ENCODE results near the gene GARIN6.
"Not testable (repeated sequence)": the region's sequence is repeated elsewhere in the genome, so short reads cannot be mapped to it uniquely, and the experiment has no call there.

GARIN6 gene

GRCh38 chr12:99647453-99647852, at the start of gene GARIN6:
Gene GARIN6, plus strand, starts transcription at chr12:99647753. Its CDS starts 422 bp downstream, at chr12:99648175.
- Mint-ChIP-seq H3K4me3 (no peak within 1 kb of the TSS), H3K4me1 (no peaks in the 10 kb centered on the region), H3K27ac (no peak within 1 kb of the TSS), H3K9me3 (peaks cover 9% of the 10 kb centered on the region), H3K36me3 (no peaks in the 10 kb centered on the region)
- DNase-seq (ENCODE audit: low spot score in 2 of 2) = no peak
- no peak for ATAC-seq

GRCh38 chr12:99598785-99599184, 48.8 kb upstream of the GARIN6 start:
- no peaks in the 10 kb centered on the region for H3K36me3 Mint-ChIP-seq
- no peaks in the 10 kb centered on the region for H3K4me1 Mint-ChIP-seq
- ATAC-seq (no peak), DNase-seq (ENCODE audit: low spot score in 2 of 2) (no peak)
- H3K4me3 Mint-ChIP-seq = no peak overlapping the region
- H3K9me3 Mint-ChIP-seq = peaks cover 9% of the 10 kb centered on the region
- H3K27ac Mint-ChIP-seq = no peak overlapping the region

GRCh38 chr12:99600388-99600787, 47.2 kb upstream of the GARIN6 start:
- no peaks in the 10 kb centered on the region for H3K36me3 Mint-ChIP-seq
- H3K27ac Mint-ChIP-seq = no peak overlapping the region
- peaks cover 9% of the 10 kb centered on the region for H3K9me3 Mint-ChIP-seq
- H3K4me3 Mint-ChIP-seq = no peak overlapping the region
- ATAC-seq (no peak), DNase-seq (ENCODE audit: low spot score in 2 of 2) (no peak)
- H3K4me1 Mint-ChIP-seq = no peaks in the 10 kb centered on the region

- DNase-seq (ENCODE audit: low spot score in 2 of 2) = no peak
- Mint-ChIP-seq H3K27ac (no peak overlapping the region), H3K36me3 (no peaks in the 10 kb centered on the region), H3K4me3 (no peak overlapping the region), H3K4me1 (no peaks in the 10 kb centered on the region), H3K9me3 (peaks cover 12% of the 10 kb centered on the region)
- no peak for ATAC-seq
Measured at GRCh38 chr12:99609455-99610181, 37.9 kb upstream of the GARIN6 start.

GRCh38 chr12:99611117-99611516, 36.4 kb upstream of the GARIN6 start:
- H3K36me3 Mint-ChIP-seq = no peaks in the 10 kb centered on the region
- no peak for ATAC-seq
- peaks cover 13% of the 10 kb centered on the region for H3K9me3 Mint-ChIP-seq
- no peaks in the 10 kb centered on the region for H3K4me1 Mint-ChIP-seq
- no peak overlapping the region for H3K4me3 Mint-ChIP-seq
- no peak overlapping the region for H3K27ac Mint-ChIP-seq
- DNase-seq (ENCODE audit: low spot score in 2 of 2) = no peak

- ATAC-seq (no peak), DNase-seq (ENCODE audit: low spot score in 2 of 2) (no peak)
- Mint-ChIP-seq H3K36me3 (no peaks in the 10 kb centered on the region), H3K4me3 (no peak overlapping the region), H3K4me1 (no peaks in the 10 kb centered on the region), H3K9me3 (peaks cover 13% of the 10 kb centered on the region), H3K27ac (no peak overlapping the region)
Measured at GRCh38 chr12:99611599-99611998, 36.0 kb upstream of the GARIN6 start.

GRCh38 chr12:99618657-99619056, 28.9 kb upstream of the GARIN6 start:
- ATAC-seq (no peak), DNase-seq (ENCODE audit: low spot score in 2 of 2) (no peak)
- Mint-ChIP-seq H3K36me3 (no peaks in the 10 kb centered on the region), H3K9me3 (peaks cover 24% of the 10 kb centered on the region), H3K4me1 (no peaks in the 10 kb centered on the region), H3K4me3 (no peak overlapping the region), H3K27ac (no peak overlapping the region)

- Mint-ChIP-seq H3K4me3 (no peak overlapping the region), H3K4me1 (no peaks in the 10 kb centered on the region), H3K27ac (no peak overlapping the region), H3K36me3 (no peaks in the 10 kb centered on the region), H3K9me3 (peaks cover 24% of the 10 kb centered on the region)
- DNase-seq (ENCODE audit: low spot score in 2 of 2) (no peak), ATAC-seq (no peak)
Measured at GRCh38 chr12:99619389-99620158, 28.0 kb upstream of the GARIN6 start.

- peaks cover 21% of the 10 kb centered on the region for H3K9me3 Mint-ChIP-seq
- H3K36me3 Mint-ChIP-seq = no peaks in the 10 kb centered on the region
- H3K4me1 Mint-ChIP-seq = no peaks in the 10 kb centered on the region
- no peak for ATAC-seq
- no peak overlapping the region for H3K27ac Mint-ChIP-seq
- DNase-seq (ENCODE audit: low spot score in 2 of 2) = no peak
- no peak overlapping the region for H3K4me3 Mint-ChIP-seq
Measured at GRCh38 chr12:99620159-99620479, 27.4 kb upstream of the GARIN6 start.

- not testable (repeated sequence) for H3K36me3 Mint-ChIP-seq; DNase-seq (ENCODE audit: low spot score in 2 of 2); H3K27ac Mint-ChIP-seq; H3K4me3 Mint-ChIP-seq; ATAC-seq; H3K4me1 Mint-ChIP-seq
- peaks cover 15% of the 10 kb centered on the region for H3K9me3 Mint-ChIP-seq
Measured at GRCh38 chr12:99624591-99624990, 23.0 kb upstream of the GARIN6 start.

GRCh38 chr12:99627459-99627858, 20.1 kb upstream of the GARIN6 start:
- Mint-ChIP-seq H3K4me1 (no peaks in the 10 kb centered on the region), H3K27ac (no peak overlapping the region), H3K9me3 (peaks cover 12% of the 10 kb centered on the region), H3K36me3 (no peaks in the 10 kb centered on the region), H3K4me3 (no peak overlapping the region)
- ATAC-seq (no peak), DNase-seq (ENCODE audit: low spot score in 2 of 2) (no peak)

- ATAC-seq = no peak
- H3K9me3 Mint-ChIP-seq = peaks cover 9% of the 10 kb centered on the region
- H3K27ac Mint-ChIP-seq = no peak overlapping the region
- no peaks in the 10 kb centered on the region for H3K4me1 Mint-ChIP-seq
- DNase-seq (ENCODE audit: low spot score in 2 of 2) = no peak
- no peak overlapping the region for H3K4me3 Mint-ChIP-seq
- H3K36me3 Mint-ChIP-seq = no peaks in the 10 kb centered on the region
Measured at GRCh38 chr12:99644629-99645028, 2.9 kb upstream of the GARIN6 start.

- ATAC-seq = no peak
- Mint-ChIP-seq H3K4me3 (no peak overlapping the region), H3K36me3 (no peaks in the 10 kb centered on the region), H3K27ac (no peak overlapping the region), H3K9me3 (peaks cover 6% of the 10 kb centered on the region), H3K4me1 (no peaks in the 10 kb centered on the region)
- no peak for DNase-seq (ENCODE audit: low spot score in 2 of 2)
Measured at GRCh38 chr12:99648183-99648582, 630 bp downstream of the GARIN6 start.

- DNase-seq (ENCODE audit: low spot score in 2 of 2) (no peak), ATAC-seq (peak; percentile 31)
- H3K4me1 Mint-ChIP-seq = no peaks in the 10 kb centered on the region
- H3K4me3 Mint-ChIP-seq = no peak overlapping the region
- no peaks in the 10 kb centered on the region for H3K36me3 Mint-ChIP-seq
- no peaks in the 10 kb centered on the region for H3K9me3 Mint-ChIP-seq
- H3K27ac Mint-ChIP-seq = no peak overlapping the region
Measured at GRCh38 chr12:99649551-99649950, 2.0 kb downstream of the GARIN6 start.

GRCh38 chr12:99658671-99659349, 11.3 kb downstream of the GARIN6 start:
- no peak overlapping the region for H3K4me3 Mint-ChIP-seq
- H3K27ac Mint-ChIP-seq = no peak overlapping the region
- DNase-seq (ENCODE audit: low spot score in 2 of 2) = no peak
- no peak for ATAC-seq
- peaks cover 4% of the 10 kb centered on the region for H3K9me3 Mint-ChIP-seq
- H3K36me3 Mint-ChIP-seq = no peaks in the 10 kb centered on the region
- no peaks in the 10 kb centered on the region for H3K4me1 Mint-ChIP-seq

GRCh38 chr12:99670635-99671034, 23.1 kb downstream of the GARIN6 start:
- no peaks in the 10 kb centered on the region for H3K36me3 Mint-ChIP-seq
- ATAC-seq (no peak), DNase-seq (ENCODE audit: low spot score in 2 of 2) (no peak)
- no peak overlapping the region for H3K4me3 Mint-ChIP-seq
- H3K9me3 Mint-ChIP-seq = peaks cover 13% of the 10 kb centered on the region
- H3K27ac Mint-ChIP-seq = no peak overlapping the region
- no peaks in the 10 kb centered on the region for H3K4me1 Mint-ChIP-seq

All from stimulated activated effector memory CD8-positive, alpha-beta T cell treated with anti-CD3 and anti-CD28 coated beads, Interleukin-12 subunit alpha, Interleukin-12 subunit beta, amount 100 ng/mL, for 72 hours (primary cell).